Lower leg skin (tissue), 4 donors: ENCODE measurements around the gene CACYBP. TPM values are rescaled to one million over a fixed set of nuclear protein-coding genes. Genes with fewer than 3 reads are reported as not detected.

Experiments
- DNase-seq, 2 donors: peaks; one replicate each; pipeline ENCODE4 v3.0.0-alpha.2; 2019; ENCODE audit warnings: low spot score in 2 of 2
- H3K4me3 ChIP-seq: fragments of 200-600 bp; sonication (generic); 2 replicates; pipeline ENCODE4 v1.5.1; 2017; ENCODE audit warnings: mild to moderate bottlenecking, low read depth; ENCODE audit not compliant: poor library complexity, severe bottlenecking
- CTCF ChIP-seq, 3 donors: fragments of 450-650 bp; IDR thresholded peaks; one replicate each; pipeline ENCODE4 v1.5.1; 2016; ENCODE audit warnings: antibody characterized with exemption in 3 of 3, mild to moderate bottlenecking in 3 of 3, moderate library complexity in 2 of 3
- POLR2A ChIP-seq, 2 donors: fragments of 450-650 bp; IDR thresholded peaks; one replicate each; pipeline ENCODE4 v1.6.1; 2016 to 2017; ENCODE audit warnings: antibody characterized with exemption in 2 of 2, mild to moderate bottlenecking in 1 of 2, moderate library complexity in 1 of 2
- WGBS, 2 donors: methylation state at CpG; one replicate each; pipeline ENCODE4 v1.1.5; 2018; 5-methylcytosine and 5-hydroxymethylcytosine counted together
- intact Hi-C: fragments of 100-400 bp; cut with DNase I; formaldehyde crosslinking; loops from one replicate; pipeline ENCODE4 v1.15.0; 2023; ENCODE audit warnings: low total_unique reads
- total RNA-seq, 4 donors: library from RNA; depleted of rRNA; stranded (reverse); fragments of >200 nt; gene quantifications; one replicate each; pipeline ENCODE4 v1.1.0, GENCODE V29; 2016

Gene CACYBP
- 10 to 100 TPM; 53.4 to 80.9 (median 57.9) TPM for total RNA-seq

GRCh38 chr1:174999936-175000696 is at the start of gene CACYBP:
CACYBP (plus strand) TSS chr1:174999947; CDS start chr1:175000181, 234 bp downstream.
- 0 to 2% methylated on average over 38 to 68 of the region's 71 CpGs for WGBS, 2 donors
- peak in 1 of 2 donors; percentile 90 for DNase-seq
- TF ChIP-seq CTCF (IDR thresholded peaks at IDR 0.05) (no peak), POLR2A (IDR thresholded peaks at IDR 0.05) (no peak)
- intact Hi-C loops = no loop called here
- peak within 1 kb of the TSS; percentile 91 for H3K4me3 ChIP-seq

DNA sequence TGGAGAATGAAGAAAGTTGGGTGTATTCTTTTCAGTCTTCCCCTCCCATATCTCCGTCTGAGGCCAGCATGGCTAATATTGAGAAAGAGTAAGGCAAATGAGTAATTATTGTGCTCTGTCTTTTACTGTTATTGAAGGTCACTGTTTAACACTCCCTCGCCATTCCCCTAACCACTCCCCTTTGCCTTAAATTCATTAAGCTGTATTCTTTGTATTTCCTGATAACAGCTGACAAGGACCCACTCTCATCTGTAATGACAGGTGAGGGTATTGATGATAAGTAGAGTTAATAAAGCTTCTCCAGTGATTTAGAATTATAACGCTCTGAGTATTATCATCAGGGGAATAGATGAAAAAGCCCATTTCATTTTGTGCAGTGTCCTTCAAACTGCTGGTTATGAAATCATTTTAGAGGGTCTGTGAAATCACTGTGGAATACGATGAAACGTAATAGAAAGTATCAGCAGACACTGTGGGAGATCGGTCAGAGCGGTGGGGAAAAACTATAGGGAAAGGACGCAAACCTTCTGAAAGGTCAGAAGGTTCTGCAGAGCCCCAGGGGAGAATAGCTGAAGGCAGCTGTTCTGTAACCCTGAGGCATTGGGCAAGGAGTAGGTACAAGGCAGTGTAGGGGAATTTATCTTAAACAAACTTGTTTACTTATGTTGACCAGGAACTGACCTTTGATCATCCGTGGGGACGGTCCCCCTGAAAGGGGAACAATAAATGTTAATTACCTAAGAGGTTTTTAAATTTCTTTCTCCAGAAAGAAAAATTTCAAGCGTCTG is 46.3 kb upstream of the CACYBP start:
- no peak overlapping the region for H3K4me3 ChIP-seq
- DNase-seq = no peak
- TF ChIP-seq CTCF (IDR thresholded peaks at IDR 0.05) (no peak), POLR2A (IDR thresholded peaks at IDR 0.05) (no peak)
- 75 to 77% methylated on average over 11 of the region's 11 CpGs for WGBS, 2 donors
- intact Hi-C loops = no loop called here

- TF ChIP-seq POLR2A (IDR thresholded peaks at IDR 0.05) (no peak), CTCF (IDR thresholded peaks at IDR 0.05) (no peak)
- H3K4me3 ChIP-seq = no peak overlapping the region
- no peak for DNase-seq
- intact Hi-C loops = no loop called here
Observed at GRCh38 chr1:174954073-174954460, 45.7 kb upstream of the CACYBP start.

DNA sequence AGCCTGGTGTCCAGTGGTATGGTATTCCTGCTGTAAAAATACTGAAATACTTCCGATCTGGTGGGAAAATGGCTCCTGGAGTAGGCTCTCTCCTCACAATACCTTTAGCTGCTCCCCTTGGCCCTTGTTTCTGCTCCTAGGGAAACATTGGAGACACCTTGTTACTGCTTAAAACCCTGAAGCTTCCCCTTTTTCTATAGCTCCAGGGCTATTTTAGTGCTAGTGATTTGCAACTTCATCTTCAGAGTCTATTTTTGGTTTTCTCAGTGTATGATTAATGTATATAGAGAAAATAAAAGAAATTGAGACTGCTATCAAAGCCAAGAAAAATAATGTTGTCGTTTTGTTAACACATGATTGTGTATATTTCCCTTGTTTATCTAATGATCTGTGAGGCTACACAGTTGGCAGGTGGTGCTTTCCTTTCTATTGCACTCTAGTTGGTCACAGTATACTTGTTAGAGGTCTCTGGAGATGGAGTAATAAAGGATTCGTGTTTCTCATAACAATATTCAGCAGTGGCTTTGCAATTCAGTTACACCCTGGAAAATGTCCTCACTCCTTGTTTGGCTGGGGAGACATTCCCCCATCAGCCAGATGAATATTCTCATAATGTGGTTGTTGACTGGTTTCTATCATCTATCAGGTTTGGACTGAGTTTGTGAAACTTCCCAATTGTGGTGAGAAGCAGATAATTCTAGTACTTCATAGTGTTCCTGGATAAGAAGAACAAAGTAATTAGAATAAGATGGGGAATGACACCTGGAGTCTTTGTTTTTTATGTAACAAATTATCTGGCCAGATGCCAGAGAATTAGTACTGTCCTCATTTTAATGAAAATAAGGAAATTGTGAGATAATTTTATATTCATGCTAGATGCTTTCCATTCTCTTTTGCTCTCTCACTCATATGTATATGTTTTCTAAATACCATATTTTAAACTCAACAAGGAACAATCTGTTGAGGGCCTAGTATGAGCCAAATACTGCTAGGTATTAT is 44.8 kb upstream of the CACYBP start:
- no peak for DNase-seq
- intact Hi-C loops = no loop called here
- no peak overlapping the region for H3K4me3 ChIP-seq
- no peak for TF ChIP-seq POLR2A (IDR thresholded peaks at IDR 0.05)
- no peak for TF ChIP-seq CTCF (IDR thresholded peaks at IDR 0.05)
- 38 to 46% methylated on average over 3 of the region's 3 CpGs for WGBS, 2 donors

- DNase-seq = no peak
- H3K4me3 ChIP-seq = no peak overlapping the region
- intact Hi-C loops = no loop called here
- 96 to 97% methylated on average over 3 of the region's 3 CpGs for WGBS, 2 donors
- TF ChIP-seq POLR2A (IDR thresholded peaks at IDR 0.05) = no peak
- no peak for TF ChIP-seq CTCF (IDR thresholded peaks at IDR 0.05)
Observed at GRCh38 chr1:174956086-174956485, 43.7 kb upstream of the CACYBP start.
